HG03095 (cell line): ENCODE results near the gene METTL27.
"Not testable (repeated sequence)": the region's sequence is repeated elsewhere in the genome, so short reads cannot be mapped to it uniquely, and the experiment has no call there.

Source experiments
- ATAC-seq: cut with Tn5 transposase; IDR thresholded peaks from one replicate; pipeline ENCODE4 v1.9.1; 2021; ENCODE audit warnings: moderate library complexity; ENCODE audit not compliant: unreplicated experiment

The METTL27 gene

DNA sequence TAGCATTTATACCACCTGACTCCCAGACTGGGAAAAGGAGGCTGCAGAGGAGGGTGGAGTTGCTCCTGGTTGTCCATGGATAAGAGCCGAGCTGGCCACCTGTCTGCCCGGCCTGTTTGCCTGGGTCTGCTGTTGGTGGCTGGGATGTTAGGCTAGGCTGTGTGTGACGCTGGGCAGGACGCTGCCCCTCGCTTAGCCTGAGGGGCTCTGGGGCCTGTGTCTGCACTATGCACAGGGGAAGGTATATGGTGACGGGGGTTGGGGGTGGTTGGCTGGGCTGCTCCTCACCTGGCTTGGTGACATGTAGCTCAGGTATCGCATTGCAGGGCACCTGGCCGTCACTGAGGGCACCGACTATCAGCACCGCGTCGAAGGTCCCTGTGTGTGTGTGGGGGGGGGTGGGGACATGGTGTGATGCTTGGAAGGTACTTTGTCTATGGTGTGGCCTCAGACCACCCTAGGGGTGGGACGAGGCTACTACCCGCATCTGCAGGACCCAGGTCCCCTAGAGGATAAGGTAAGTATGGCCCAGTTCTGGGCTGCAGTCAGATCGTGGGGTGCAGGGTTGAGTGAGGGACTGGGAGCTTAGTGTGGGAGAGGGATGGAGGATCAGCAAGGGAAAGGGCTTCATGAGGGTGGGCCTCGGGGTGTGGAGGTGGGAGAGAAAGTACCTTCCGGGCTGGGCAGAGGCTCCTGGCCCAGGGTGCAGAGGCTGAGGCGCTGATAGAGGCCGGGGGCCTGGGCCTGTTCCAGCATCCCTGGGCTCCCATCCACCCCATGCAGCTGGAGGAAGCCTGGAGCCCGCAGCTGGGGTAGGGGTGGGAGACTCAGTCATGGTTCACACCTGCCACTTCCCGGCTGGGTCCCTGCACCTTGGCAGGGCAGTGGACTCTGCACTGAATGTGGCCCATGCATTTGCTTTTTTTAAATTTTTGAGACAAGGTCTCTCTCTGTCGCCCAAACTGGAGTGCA, 2.3 kb downstream of the METTL27 start:
- ATAC-seq, result no peak

DNA sequence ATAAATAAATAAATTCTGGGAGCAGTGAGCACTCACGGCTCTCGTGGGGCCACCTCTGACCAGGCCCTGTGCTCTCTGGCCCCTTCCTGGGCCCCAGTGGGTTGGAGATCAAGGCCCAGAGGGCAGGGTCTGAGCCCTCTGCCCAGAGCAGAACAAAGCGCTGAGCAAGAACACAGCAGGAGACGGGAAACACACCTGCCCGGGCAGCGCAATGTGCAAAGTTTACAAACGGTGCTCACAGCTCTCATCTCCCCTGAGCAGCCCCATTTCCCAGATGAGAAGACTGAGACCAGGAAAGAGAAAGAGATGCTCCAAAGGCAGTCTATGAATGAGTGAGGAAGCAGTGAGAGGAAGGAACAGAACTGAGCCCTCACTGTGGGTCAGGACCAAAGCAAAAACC, 3.0 kb downstream of the METTL27 start:
- no peak for ATAC-seq

DNA sequence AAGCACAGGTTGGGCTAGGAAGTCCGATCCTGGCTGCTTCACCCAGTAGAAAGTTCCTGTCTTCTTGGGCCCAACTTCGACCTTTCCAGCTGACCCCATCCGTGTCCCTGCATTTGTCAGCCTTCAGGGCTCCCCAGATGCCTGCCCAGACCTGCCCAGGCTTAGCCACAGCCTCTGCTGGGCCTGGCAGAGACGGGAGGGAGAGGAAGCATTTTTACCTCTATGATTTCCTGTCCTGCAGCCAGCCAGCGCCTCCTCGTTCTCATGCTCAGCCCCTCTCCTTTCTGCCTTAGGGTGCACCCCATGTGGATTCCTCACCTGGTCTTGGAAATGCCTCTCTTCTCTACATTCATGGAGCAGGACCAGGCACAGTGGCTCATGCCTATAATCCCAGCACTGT, 3.7 kb downstream of the METTL27 start:
- ATAC-seq, result no peak

DNA sequence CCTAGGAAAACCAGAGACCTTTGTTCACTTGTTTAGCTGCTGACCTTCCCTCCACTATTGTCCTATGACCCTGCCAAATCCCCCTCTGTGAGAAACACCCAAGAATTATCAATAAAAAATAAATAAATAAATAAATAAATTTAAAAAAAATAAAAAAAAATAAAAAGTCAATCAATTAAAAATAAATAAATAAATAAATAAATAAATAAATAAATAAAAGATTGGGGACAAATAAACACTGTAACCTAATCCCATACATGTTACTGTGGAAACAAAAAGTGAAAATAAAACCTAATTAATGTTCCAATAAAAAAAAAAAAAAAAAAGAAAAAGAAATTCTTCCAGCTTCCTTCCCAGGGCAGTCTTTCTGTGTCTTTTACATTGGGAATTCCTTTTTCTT, 5.1 kb downstream of the METTL27 start:
- ATAC-seq, result not testable (repeated sequence)

DNA sequence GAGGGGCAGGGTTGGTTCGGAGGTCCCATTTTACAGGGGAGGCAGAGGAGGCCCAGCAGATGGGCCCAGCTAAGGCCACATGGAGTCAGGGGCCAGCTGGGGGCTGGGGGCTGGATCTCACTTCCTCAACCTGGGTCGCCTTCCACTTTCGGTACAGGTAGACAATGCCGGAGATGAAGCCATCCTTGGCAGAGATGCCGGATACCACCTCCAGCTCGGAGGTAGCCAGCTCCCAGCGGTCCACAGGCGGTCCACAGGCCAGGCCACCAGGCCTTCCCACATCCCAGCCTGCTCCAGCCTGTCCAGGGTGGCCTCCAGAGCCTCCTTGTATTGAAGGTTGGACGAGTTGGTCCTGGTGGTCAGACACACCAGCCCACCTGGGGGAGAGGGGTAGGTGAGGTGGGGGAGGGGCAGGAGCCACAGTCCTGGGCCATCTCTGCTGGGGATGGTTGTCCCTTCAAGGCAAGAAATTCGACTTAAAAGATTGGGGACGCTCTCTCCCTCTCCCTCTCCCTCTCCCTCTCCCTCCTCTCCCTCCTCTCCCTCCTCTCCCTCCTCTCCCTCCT, 7.6 kb downstream of the METTL27 start:
- ATAC-seq, result no peak

DNA sequence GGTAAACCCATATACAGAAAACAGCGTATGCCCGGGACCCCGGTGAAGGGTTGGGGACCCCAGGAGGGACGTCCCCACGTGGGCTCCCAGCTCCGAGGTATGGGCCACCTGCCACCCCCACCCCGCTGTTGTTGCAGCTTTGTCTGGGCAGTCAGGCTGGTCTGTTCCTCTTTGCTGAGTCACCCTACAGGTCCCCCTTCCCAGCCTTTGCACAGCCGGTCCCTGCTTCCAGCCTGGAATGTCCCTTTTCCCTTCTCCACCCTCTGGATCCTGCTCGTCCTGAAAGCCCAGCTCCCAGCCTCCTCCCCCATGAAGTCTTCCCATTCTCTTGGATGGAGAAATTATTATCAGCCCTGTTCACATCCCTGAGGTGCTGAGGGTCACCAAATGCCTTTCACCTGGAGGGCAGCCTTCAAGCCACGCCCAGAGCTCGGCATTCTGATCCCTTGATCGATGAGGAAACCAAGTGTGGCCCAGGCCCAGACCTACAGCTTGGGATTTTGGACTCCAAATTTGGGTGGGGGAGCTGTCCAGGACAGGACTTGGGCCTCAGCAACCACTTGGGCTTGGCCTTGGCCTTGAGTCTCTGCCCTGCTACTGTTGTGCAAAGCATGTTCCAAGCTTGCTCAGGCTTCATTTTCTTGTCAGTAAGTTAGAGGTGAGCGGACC, 8.9 kb downstream of the METTL27 start:
- ATAC-seq, result no peak

DNA sequence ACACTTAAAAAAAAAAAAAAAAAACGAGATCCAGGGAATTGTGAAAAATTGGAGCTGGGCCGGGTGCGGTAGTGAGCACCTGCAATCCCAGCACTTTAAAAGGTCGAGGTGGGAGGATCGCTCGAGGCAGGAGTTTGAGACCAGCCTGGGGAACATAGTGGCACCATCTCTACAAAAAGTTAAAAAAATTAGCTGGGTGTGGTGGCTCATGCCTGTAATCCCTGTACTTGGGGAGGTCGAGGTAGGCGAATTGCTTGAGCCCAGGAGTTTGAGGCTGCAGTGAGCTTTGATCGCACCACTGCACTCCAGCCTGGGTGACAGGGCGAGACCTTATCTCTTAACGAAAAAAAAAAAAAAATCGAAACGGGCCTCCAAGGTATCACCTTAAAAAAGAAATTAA, 9.5 kb downstream of the METTL27 start:
- no peak for ATAC-seq

DNA sequence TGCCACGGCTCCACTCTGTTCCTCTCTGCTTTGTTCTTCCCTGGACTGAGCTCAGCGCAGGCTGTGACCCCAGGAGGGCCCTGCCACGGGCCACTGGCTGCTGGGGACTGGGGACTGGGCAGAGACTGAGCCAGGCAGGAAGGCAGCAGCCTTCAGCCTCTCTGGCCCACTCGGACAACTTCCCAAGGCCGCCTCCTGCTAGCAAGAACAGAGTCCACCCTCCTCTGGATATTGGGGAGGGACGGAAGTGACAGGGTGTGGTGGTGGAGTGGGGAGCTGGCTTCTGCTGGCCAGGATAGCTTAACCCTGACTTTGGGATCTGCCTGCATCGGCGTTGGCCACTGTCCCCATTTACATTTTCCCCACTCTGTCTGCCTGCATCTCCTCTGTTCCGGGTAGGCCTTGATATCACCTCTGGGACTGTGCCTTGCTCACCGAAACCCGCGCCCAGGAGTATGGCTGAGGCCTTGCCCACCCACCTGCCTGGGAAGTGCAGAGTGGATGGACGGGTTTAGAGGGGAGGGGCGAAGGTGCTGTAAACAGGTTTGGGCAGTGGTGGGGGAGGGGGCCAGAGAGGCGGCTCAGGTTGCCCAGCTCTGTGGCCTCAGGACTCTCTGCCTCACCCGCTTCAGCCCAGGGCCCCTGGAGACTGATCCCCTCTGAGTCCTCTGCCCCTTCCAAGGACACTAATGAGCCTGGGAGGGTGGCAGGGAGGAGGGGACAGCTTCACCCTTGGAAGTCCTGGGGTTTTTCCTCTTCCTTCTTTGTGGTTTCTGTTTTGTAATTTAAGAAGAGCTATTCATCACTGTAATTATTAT, 10.3 kb downstream of the METTL27 start:
- ATAC-seq, result no peak

DNA sequence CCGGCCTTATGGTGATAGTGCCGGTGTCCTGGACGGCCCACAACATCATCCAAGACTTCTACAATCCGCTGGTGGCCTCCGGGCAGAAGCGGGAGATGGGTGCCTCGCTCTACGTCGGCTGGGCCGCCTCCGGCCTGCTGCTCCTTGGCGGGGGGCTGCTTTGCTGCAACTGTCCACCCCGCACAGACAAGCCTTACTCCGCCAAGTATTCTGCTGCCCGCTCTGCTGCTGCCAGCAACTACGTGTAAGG, 10.8 kb downstream of the METTL27 start:
- no peak for ATAC-seq

DNA sequence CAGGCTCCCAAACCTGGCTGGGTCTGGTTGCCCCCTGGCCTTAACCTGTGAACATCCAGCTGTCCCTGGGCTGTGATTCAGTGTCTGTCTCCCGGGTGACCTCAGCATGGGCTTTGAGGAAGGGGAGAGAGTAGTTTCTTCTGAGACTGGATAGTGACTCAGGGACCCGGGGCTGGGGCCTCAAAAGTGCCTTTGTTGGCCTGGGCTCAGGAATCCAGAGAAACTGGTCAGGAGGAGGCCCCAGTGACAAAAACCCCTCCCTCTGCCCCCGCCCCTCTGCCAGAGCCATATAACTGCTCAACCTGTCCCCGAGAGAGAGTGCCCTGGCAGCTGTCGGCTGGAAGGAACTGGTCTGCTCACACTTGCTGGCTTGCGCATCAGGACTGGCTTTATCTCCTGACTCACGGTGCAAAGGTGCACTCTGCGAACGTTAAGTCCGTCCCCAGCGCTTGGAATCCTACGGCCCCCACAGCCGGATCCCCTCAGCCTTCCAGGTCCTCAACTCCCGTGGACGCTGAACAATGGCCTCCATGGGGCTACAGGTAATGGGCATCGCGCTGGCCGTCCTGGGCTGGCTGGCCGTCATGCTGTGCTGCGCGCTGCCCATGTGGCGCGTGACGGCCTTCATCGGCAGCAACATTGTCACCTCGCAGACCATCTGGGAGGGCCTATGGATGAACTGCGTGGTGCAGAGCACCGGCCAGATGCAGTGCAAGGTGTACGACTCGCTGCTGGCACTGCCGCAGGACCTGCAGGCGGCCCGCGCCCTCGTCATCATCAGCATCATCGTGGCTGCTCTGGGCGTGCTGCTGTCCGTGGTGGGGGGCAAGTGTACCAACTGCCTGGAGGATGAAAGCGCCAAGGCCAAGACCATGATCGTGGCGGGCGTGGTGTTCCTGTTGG, 11.4 kb downstream of the METTL27 start, which contains the start of gene CLDN4:
CLDN4 (plus strand) TSS at position 316 of the 903 bp plus-strand sequence; CDS start at position 522, 206 bp downstream.
- no peak for ATAC-seq

DNA sequence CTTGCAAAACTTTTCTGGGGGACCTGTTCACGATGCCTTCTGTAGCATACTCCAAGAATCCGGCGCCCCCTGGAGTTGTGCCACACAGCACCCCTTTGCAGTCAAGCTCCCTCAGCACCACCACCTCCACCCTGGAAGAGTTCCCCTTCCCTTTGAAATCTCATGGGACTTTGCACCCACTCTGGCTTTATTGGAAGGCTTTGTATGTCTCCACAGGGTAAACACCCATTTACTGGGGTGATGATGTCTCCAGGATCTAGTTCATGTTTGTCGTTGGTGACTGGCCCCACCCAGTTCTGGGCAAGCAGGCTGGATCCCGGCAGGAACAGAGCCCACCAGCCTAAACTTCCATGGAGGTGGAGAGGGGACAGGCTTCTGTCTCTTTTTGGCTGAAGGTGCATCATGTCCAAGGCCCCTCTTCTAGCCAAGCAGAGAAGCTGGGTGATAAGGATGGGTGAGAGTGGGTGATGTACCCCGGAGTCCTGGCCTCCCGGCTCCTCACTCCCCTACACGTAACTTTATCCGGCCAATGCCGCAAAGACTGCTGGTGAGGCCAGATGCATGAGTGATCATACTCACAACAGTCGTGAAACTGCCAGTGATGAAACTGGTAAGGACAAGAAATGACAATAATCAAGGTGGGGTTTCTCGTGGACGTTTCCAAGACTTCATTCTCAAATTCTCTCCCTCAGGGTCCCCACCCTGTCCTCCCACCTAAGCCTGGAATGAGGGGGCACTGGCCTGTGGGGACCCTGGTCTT, 12.2 kb downstream of the METTL27 start:
- no peak for ATAC-seq

DNA sequence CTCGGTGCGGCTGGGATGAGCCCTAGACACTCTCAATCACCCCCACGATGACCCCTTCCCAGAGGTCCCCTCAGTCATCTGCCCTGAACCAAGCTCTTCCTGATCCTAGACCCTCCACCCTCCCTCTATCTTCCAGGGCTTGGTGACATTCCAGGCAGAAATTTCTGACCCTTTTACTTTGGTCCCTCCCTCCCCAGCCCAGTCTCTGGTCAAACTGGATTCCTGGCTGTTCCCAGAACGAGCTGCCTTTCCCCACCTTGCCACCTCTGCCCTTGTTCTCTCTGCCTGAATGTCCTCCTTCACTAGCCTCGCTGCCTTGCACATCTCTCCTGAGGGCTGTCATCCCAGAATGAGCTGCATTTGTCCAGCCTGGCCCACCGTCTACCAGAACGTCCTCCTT, 12.8 kb downstream of the METTL27 start:
- ATAC-seq, result no peak

DNA sequence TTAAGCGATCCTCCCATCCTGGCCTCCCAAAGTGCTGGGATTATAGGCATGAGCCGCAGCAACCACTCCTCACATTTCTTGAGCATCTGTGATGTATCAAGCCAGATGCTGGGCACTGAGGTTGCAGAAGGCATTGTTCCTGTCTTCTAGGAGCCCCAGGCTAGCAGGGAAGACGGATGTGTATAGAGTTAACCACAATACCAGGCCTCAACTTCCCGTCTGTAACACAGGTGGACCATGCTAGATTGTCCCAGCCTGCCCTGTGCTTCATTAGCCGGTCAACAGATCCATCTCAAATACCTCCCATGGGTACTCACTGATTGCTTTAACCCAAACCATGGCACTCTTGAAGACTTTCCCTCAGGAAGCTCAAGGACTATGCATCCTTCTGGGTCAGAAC, 13.3 kb downstream of the METTL27 start:
- no peak for ATAC-seq

DNA sequence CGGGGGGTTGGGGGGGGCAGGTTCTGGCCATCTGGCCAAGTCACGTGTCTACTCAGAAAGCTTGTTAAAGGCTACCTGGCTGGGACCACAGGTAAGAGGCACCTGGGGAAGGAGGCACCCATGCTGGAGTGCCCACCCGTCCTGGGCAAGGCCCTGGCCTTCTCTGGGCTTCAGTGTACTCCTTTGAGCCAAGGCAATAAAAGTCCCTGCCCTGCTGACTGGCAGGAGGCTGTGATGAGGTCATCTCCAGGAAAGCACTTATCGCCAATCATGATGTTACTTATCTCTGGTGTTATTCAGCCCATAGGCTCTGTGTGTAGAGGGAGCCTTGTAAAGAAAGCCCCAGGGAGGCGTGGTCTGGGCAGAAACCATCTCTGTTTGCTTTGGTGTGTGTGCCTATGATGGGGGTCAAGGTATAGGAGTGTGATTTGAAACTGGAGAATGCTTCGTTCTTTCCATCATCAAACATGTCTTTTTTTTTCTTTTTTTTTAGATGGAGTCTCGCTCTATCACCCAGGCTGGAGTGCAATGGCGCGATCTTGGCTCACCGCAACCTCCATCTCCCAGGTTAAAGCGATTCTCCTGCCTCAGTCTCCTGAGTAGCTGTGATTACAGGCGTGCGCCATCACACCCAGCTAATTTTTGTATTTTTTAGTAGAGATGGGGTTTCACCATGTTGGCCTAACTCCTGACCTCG, 14.1 kb downstream of the METTL27 start:
- ATAC-seq, result no peak

DNA sequence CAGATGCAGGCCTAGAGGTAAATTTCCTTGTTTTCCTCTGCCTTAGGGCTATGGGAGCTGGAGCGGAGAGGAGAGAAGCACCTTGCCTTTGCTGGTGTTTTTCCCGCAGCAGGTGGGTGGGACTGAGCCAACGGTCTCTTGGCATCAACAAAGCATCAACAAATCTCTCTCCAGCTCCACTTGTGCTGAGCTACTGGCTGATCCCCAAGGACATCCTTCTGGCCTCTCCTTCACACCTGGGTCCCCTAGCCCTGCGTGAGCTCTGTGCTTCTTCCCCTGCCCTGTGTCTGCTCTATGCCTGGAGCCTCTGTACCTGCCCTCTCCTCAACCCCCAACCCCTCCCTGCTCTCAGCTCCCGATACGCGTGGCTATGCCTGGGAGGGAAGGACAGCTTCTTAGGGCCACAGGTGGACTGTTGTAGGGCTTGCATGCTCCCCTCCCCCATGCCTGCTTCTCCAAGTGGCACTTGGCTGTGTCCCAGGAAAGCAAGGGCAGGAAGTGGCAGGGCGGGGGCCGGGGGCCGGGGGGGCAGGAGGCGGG, 14.7 kb downstream of the METTL27 start:
- no peak for ATAC-seq

DNA sequence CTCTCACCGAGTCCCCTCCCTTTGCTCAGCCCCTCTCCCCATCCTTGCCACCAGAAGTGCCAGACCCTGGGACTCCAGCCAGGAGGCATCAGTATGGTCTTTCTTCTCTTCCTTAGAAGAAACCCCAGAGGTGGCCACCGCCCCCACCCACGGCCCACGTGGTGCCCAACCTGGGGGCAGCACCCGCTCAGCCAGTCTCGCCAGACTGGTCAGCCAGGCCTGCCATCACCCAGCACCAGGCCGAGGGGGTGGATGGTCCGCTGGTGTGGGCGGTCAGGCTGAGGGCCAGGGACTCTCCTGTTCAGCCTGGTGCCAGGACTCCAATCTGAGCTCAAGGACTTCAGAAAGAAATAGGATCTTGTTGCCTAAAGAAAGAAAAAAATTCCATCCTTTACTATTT, 17.3 kb downstream of the METTL27 start:
- no peak for ATAC-seq

DNA sequence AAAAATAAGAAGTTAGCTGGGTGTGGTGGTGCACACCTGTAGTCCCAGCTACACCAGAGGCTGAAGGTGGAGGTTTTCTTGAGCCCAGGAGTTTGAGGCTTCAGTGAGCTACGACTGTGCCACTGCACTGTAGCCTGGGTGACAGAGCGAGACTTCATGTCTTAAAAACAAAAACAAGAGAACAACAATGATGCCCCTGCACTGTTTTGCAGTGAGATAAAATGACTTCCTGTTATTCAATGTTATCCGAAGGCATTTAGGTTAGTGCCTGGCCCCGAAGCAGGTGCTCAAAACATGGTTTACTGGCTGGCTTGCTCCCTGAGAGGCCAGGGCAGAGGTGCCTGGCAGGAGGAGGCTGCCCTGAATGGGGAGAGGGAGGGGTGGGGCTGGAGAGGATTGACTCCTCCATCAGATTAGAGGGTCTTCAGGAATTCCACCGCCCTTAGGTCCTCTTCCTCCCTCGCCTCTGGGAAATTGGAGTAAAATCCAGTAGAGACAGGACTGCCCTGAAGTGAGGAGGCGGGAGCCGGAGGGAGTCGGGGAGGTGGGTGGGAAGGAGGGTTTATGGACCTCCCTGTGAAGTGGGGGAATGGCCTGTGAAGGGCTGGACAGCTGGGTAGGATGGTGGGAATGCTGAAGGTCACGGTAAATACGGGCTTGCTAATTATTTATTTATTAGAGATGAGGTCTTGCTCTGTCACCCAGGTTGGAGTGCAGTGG, 18.3 kb downstream of the METTL27 start:
- no peak for ATAC-seq

DNA sequence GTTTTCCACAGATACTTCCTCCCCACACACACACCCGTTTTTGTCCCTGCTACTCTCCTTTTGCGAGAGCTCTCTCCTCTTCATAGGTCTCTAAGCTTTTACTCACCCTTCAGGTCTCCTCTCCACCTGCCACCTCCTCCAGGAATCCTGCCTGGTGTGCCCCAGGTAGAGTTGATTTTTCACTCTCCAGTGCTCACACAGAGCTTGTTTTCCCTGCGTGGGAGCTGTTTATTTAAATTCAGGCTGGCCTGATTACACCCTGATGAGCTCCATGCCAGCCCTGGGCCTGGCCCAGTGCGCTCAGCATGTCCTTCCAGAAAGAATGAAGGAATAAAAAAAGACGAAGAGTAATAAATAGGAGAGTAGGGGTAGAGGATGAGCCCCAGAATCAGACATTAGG, 19.1 kb downstream of the METTL27 start:
- no peak for ATAC-seq
